ENCODE results near the gene SAMSN1.

Gene SAMSN1

DNA sequence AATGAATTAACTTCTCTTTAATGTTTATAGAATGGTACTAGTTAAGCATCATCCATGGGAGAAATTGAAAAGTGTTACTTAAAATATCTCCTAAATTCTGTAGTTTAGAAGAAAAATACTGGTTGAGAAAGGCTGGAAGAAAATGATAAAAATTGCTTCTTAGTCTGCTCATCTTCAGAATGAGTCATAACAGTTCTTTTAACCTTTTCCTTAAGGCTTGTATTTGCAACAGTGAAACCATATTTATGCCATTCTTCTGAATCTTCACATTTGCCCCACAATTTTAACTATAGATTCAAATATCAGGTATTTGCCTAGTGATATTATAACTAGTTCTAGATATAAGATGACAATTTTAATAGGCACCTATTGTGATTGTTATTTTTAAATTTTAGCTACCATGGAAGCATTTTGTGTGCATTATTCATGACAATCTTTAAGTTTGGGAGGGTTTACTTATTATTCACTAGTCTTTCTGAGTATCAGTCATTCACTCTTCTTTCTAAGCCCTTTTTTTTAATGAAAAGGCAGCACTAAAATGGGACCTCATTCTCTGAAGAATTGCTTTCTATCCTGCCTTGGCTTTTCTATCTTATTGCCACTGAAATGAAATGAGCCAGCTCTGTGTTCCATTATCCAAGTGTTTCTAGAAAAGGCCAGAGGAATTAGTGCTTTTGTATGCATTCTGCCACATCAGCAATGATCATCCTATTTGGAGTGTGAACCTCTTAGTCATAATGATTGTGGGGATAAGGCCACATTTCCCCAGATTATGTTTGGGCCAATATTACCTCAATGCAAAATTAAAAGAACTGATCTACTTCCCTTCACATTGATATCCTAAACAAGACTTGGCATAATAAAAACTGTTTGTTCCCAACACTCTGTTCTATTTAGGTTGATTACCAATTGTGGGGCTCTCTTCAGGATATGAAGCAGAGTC is 58.4 kb downstream of the SAMSN1 start:
- no peak for DNase-seq (ENCODE audit: low read depth in 1 of 2, low spot score in 1 of 2)

DNA sequence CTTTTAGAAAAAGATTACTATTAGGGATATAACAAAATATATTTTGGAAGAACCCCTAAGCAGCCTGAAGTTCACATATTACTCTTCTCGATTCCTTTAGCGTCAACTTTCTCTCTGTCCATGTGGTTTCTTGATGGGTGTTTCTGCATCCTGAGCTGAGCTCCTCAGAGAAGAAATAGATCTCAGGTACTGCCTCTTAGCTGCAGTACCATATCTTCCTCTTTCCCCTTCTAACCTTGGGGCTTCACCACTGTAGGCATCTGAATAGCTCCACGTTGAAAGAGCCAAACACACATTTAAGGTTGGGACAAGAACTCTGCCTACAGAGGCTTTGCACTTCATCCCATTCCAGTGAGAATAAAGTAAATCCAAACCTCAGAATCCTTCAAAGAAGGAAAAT is 59.2 kb downstream of the SAMSN1 start:
- DNase-seq (ENCODE audit: low read depth in 1 of 2, low spot score in 1 of 2), result no peak

- no peak for DNase-seq (ENCODE audit: low read depth in 1 of 2, low spot score in 1 of 2)
These were observed 61.7 kb downstream of the SAMSN1 start for GRCh38 chr21:14484188-14485009.

- DNase-seq (ENCODE audit: low read depth in 1 of 2, low spot score in 1 of 2), result no peak
These were observed 62.8 kb downstream of the SAMSN1 start for GRCh38 chr21:14483296-14483695.

DNA sequence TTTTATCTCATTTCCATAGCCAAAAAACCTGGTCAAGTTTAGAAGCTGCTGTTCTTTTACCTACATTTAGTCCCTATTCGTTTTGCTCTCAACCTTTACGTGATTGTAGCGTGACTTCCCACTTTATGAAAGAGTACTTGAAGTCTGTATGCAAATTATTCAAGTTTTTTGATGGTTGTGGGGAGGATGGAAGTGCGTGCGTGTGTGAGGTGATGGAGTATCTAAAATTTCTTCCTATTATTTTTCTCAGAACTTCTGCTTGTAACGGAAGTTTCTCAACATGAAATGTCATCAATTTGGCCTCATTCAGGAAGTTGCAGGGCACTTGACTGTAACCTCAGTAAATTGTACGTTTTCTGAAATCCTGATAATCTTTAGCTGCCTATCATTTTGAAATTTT is 64.0 kb downstream of the SAMSN1 start:
- peak in 1 of 2 donors; percentile 3 for DNase-seq (ENCODE audit: low read depth in 1 of 2, low spot score in 1 of 2)

DNA sequence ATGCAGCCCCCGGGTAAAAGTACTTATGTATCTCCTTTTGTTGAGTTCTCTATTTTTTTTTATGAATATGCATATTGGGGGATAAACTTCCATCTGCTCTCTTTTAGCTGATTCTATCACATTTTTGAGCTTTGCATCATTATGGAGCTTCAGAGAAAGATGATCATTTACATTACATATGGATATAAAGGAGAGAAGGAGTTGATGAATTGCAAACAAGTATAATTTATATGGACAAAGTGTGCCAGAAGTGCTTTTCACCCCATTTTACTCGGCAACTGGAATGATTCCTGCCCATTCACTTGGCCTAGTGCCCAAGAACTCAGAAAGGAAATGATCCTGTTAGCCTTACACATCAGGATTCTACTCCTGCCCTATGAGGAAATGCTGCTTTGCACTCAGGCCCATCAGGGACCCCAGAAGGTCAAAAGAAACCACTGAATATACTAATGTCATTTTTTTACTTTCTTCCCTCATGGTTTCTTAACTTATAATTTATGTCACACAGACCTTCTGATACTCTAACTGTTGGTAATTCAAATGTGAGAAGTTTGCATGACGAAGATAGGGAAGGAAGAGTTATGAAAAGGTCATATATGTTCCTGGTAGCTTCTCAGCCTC is 65.6 kb downstream of the SAMSN1 start:
- no peak for DNase-seq (ENCODE audit: low read depth in 1 of 2, low spot score in 1 of 2)

DNA sequence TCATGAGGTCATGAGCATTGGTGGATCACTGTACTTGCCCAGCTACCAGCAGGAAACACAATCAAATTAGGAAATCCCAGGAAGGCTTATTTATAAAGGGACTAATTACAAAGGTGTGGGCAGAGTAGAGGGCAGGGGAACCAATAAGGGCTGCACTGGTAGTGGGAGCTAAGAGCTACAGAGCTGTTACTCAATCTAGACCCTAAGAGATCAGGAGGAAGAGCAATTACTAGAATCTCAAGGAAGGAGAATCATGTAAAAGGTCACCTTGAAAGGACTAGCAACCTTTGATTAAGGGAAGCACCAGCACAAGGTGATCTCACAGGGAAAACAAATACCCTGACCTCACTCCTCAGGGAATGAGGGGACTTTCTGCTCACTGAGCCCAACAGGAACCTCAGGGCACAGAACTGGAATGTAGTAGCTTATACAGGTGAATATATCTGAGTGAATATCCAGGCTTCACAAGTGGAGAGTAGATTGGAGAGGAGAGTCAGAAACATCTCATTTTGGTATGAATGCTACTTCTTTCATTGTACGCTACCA is 66.8 kb downstream of the SAMSN1 start:
- DNase-seq (ENCODE audit: low read depth in 1 of 2, low spot score in 1 of 2), result no peak

- no peak for DNase-seq (ENCODE audit: low read depth in 1 of 2, low spot score in 1 of 2)
These were observed 68.3 kb downstream of the SAMSN1 start for GRCh38 chr21:14477841-14478240.

- DNase-seq (ENCODE audit: low read depth in 1 of 2, low spot score in 1 of 2), result no peak
These were observed 69.0 kb downstream of the SAMSN1 start for GRCh38 chr21:14477133-14477532.

- DNase-seq (ENCODE audit: low read depth in 1 of 2, low spot score in 1 of 2), result no peak
These were observed 71.1 kb downstream of the SAMSN1 start for GRCh38 chr21:14474995-14475394.

- DNase-seq (ENCODE audit: low read depth in 1 of 2, low spot score in 1 of 2), result no peak
These were observed 76.5 kb downstream of the SAMSN1 start for GRCh38 chr21:14469641-14470040.

GRCh38 chr21:14466715-14467114 is 79.4 kb downstream of the SAMSN1 start:
- no peak for DNase-seq (ENCODE audit: low read depth in 1 of 2, low spot score in 1 of 2)

- no peak for DNase-seq (ENCODE audit: low read depth in 1 of 2, low spot score in 1 of 2)
These were observed 88.4 kb downstream of the SAMSN1 start for GRCh38 chr21:14457762-14458161.

GRCh38 chr21:14456911-14457310 is 89.2 kb downstream of the SAMSN1 start:
- DNase-seq (ENCODE audit: low read depth in 1 of 2, low spot score in 1 of 2), result no peak

DNA sequence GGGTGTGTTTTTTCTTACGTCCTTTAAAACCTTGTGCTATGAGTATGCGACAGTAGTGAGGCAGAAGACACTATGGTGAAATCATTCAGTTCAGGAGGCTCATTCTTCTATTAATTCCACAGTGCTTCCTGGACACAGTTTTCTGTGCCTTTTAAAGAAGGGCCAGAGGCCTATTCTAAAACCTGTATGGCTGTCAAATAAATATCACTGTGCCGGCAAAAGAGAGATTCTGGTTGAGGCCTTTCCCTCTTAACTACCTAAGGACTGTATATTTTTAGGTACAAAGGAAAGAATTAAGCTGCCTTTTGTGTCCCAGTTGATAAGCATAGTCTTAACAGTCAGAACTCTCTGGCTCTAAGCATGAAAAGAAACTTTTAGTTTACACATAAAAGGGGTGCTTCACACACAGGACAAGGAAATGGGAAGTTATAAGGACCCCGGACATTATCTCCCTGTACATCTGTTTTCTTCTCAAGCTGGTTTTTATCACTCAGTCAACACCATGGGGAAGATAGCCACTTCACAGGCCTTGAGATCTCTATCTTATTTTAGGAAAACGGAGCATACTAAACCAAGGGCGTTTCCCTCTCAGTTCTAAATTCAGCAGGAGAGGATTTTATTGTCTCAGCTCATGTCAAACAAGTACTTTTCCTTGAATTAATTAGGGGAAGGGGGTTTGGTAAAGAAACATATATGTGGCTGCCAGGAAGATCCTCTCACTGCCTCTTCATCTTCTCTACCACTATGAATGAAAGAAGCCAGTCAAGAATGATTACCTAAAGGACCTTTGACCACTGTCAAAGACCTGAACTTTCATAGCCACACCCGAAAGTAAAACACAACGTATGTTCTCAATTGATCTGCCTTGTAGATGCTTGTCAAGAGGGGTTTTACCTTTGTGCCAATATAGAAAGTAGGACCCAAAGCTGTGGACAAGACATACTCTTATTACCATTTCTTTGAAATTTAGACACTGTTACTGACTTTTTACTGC is 91.8 kb downstream of the SAMSN1 start:
- no peak for DNase-seq (ENCODE audit: low read depth in 1 of 2, low spot score in 1 of 2)

GRCh38 chr21:14453339-14454015 is 92.6 kb downstream of the SAMSN1 start:
- no peak for DNase-seq (ENCODE audit: low read depth in 1 of 2, low spot score in 1 of 2)

- no peak for DNase-seq (ENCODE audit: low read depth in 1 of 2, low spot score in 1 of 2)
These were observed 93.3 kb downstream of the SAMSN1 start for GRCh38 chr21:14452727-14453241.

- DNase-seq (ENCODE audit: low read depth in 1 of 2, low spot score in 1 of 2), result no peak
These were observed 93.9 kb downstream of the SAMSN1 start for GRCh38 chr21:14452031-14452726.

DNA sequence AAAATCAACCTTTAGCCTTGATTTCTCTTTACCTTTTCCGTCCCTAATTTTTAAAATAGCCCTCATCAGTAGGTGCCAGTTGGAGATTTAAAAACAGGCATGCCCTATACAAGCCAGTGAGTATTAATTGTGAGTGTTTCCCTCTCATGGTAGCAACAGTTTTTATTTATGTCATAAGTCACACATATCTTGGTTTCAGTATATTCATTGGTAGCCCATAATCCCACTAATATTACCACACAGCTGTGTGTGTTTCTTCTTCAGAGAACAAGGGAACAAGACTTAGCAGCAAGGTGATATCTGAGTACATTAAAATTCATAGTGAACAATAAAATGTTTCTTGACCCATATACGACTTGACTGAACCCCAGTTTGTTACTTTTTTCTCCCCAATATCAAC is 94.6 kb downstream of the SAMSN1 start:
- no peak for DNase-seq (ENCODE audit: low read depth in 1 of 2, low spot score in 1 of 2)
